Glomerular endothelial cell (primary cell): ENCODE measurements around the gene TERT. TPM values are rescaled to one million over a fixed set of nuclear protein-coding genes. Genes with fewer than 3 reads are reported as not detected.

Experiments
- DNase-seq: peaks from one replicate; pipeline ENCODE4 v3.0.0-alpha.2; 2011; ENCODE audit warnings: low read depth, low spot score; ENCODE audit errors: extremely low read depth
- total RNA-seq: library from RNA; depleted of rRNA; stranded (reverse); fragments of >200 nt; gene quantifications from 2 replicates; pipeline ENCODE4 v1.2.3, GENCODE V29; 2015

TERT gene
- total RNA-seq, 1 donor from 2014 or later: not detected

DNA sequence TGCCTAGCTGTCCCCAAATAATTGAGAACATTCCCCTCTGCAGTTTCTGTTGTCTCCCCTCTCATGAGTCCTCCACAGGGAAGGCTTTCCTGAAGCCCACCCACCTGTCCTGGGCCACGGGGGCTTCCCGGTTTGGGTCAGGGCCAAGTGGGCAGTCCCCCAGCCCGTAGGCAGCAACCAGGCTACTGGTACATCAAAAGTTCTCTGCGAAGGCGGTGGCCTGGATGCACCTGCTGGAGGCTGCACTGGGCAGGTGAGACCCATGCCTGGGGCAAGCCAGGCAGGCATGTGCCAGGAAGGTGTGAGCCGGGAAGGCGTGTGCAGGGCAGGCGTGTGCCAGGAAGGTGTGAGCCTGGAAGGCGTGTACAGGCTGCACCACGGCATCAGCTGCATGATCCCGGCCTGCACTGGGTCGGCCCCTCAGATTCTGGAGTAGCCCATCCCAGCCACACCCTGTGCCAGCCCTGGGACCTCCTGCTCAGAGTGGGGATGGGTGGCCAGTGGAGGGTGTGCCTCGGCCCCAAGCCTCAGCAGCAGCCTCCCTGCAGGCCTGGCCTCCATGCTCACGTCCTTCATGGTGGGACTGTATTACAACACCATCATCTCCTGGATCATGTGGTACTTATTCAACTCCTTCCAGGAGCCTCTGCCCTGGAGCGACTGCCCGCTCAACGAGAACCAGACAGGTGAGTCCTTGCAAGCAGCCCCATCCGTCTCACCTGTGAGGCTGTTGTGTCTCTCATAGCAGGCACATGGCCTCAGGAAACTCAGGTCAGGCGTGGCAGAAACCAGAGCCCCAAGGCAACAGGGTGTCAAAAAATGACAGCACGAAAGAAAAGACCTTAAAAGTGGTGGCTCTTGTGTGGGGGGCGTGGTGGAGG, 84.7 kb downstream of the TERT start:
- DNase-seq: no peak

DNA sequence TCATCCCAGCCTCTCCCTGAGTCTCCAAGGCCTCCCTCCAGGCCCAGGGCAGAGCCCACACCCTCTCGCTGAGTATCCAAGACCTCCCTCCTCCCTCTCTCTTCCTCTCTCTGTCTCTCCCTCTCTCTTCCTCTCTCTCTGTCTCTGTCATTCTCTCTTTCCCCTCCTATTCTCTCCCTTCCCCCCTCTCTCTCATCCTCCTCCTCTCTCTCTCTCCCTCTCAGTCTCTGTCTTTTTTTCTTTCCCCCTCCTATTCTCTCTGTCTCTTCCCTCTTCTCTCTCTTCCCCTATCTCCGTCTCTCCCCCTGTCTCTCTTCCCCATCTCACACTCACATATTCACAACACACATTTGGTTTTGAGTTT, 85.4 kb downstream of the TERT start:
- DNase-seq: no peak

- no peak for DNase-seq
Measured at GRCh38 chr5:1208743-1209488, 86.0 kb downstream of the TERT start.

GRCh38 chr5:1208221-1208742, 86.6 kb downstream of the TERT start:
- DNase-seq: no peak

DNA sequence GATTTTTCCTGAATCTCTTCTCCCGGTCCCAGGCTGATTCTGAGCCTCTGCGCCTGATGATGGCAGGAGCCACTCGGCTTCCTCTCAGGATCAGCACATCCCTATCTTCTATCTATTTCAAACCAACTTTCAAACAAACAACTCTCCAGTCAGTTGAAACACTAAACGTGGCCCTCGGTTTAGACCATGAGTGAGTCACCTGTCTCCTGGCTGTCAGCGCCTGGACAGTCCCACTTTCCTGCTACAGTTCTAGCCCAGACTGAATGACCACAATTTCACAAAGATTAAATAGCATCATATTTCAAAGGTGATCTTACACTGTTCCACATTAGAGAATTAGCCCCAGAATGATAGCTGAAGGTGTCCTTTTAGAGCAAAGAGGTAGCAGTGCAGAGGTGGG, 87.3 kb downstream of the TERT start:
- DNase-seq: no peak

- DNase-seq: no peak
Measured at GRCh38 chr5:1206521-1207412, 88.1 kb downstream of the TERT start.

GRCh38 chr5:1205255-1206180, 89.3 kb downstream of the TERT start:
- DNase-seq: no peak

DNA sequence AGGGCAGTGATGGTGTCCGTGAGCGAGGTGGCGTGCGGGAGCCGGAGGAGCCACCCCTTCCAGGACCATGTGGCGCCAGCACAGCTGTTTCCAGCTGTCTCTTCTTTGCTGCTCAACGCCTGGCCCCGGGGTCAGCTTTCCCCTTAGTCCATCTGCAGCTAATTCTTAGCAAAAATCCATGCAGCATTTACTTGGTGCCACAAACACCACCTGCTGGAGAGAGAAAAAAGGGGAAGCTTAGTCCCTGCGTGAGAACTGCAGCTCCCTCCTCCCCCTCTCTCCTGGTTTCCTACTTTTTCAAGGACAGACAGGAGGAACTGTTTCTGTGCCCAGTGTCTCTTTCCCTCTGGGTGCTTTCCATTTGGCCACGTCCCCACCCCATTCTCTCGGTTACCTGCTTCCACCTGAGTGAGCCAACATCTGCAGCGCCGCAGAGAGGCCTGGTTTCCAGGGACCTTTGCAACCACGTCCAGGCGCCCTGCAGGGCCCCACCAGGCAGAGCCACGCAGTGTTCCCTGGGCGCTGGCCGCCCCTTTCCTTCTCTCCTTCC, 90.1 kb downstream of the TERT start:
- no peak for DNase-seq

DNA sequence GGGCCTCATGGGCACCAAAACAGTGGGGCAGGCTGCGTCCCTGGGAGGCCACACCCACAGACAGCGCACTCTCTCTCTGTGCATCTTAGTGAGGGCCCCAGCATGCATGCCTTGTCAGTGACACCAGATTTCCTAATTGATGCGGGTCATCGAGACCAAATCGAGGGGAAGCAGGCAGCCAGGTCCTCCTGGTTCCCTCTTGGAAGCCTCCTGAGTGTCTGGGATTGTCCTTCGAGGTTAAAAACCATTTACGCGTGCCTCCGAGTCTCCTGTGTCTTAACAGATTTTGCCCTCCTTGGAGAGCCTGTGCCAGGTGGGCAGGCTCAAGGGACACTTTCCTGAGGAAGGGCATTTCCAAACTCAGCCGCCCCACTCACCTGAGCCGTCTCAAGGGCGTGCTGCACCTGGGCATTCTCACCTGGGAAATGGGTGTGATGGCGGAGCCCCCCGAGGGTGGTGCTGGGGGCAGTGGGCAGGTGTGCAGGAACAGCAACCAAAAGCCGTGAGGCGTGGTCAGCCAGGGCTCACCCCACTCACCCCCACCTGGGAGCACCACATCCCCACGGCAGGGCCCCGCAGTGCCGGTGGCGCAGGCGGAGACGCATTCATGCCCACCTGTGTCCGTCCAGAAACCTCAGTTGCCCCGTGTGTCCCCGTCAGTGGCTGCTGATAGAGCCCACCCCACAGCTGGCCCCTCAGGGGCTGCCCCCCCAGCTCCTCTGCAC, 90.7 kb downstream of the TERT start:
- DNase-seq: no peak

DNA sequence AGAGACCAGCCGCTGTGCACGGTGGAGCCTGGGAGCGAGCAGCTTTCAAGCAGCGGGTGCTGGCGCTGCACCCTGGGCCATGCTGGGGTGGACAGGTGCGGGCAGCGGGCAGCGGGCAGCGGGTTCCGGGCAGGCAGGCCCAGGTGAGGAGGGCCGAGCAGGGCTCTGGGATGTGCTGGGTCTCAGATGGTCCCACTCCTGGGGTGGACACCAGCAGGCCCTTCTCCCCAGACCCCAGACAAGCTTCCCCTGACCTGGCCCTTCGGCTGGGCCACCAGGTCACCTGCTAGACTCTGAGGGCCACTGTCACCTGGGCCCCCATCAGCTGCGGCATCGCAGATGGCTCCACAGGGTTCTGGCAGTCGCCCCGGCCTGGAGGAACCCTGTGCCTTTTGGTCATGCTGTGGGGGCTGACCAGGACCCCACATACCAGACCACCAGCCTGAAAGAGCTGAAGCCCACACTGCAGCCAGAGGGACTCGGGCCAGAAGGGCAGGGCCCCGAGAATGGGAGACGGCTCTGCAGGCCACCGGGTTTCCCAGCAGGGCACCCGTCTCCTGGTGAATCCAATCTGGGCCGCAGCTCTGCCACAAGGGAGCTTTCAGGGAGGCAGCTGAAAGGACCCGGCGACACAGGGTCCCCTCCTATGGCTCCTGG, 91.4 kb downstream of the TERT start:
- no peak for DNase-seq

Other genes with a start within 250 kb of the TERT start
- gene SLC12A7, start 183.0 kb downstream of the TERT start, total RNA-seq: 30.4 and 49.8 TPM in 2 replicates
- gene SLC6A19, start 93.5 kb downstream of the TERT start, total RNA-seq: not detected in 2 replicates
- gene SLC6A18, start 69.7 kb downstream of the TERT start, total RNA-seq: not detected in 2 replicates
- 137 and 173 TPM in 2 replicates for gene CLPTM1L, start 50.0 kb upstream of the TERT start, total RNA-seq
- not detected in 2 replicates for gene SLC6A3, start 150.4 kb upstream of the TERT start, total RNA-seq
- gene LPCAT1, start 228.9 kb upstream of the TERT start, total RNA-seq: 61.9 and 77.0 TPM in 2 replicates